GM18907 (cell line): ENCODE data around the gene CES2.
A peak's percentile ranks its signal among the peaks of the same experiment; 100 is the strongest.

ENCODE experiments used
- ATAC-seq: cut with Tn5 transposase; IDR thresholded peaks from one replicate; pipeline ENCODE4 v1.9.1; 2021; ENCODE audit warnings: mild to moderate bottlenecking, moderate library complexity; ENCODE audit not compliant: unreplicated experiment

Gene CES2

DNA sequence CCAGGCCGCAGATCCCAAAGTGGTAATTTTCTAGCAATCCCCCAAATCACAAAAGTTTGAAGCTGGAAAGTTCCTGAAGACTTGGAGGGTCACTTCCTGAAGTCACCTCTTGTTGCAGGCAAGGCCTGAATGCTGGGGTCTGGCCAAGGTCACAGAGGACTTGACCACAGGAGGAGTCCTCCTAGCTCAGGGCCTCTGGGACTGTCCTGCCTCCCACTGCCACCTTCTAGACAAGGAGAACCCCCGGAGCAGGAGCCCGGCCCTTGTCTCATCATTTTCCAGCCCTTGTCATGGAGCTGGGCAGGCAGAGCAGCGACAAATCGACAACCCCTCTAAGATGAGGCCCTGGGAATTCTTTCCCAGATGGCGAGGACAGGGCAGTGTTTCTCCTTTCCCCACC lies 17.0 kb upstream of the CES2 start:
- no peak for ATAC-seq

GRCh38 chr16:66918803-66919568 lies 16.3 kb upstream of the CES2 start, which contains the start of gene CDH16:
CDH16 (minus strand) TSS chr16:66918885; CDS start chr16:66918065, 820 bp downstream.
- no peak for ATAC-seq

- no peak for ATAC-seq
Observed at GRCh38 chr16:66919569-66920298, 15.6 kb upstream of the CES2 start.

GRCh38 chr16:66920299-66920590 lies 15.1 kb upstream of the CES2 start:
- ATAC-seq: no peak

DNA sequence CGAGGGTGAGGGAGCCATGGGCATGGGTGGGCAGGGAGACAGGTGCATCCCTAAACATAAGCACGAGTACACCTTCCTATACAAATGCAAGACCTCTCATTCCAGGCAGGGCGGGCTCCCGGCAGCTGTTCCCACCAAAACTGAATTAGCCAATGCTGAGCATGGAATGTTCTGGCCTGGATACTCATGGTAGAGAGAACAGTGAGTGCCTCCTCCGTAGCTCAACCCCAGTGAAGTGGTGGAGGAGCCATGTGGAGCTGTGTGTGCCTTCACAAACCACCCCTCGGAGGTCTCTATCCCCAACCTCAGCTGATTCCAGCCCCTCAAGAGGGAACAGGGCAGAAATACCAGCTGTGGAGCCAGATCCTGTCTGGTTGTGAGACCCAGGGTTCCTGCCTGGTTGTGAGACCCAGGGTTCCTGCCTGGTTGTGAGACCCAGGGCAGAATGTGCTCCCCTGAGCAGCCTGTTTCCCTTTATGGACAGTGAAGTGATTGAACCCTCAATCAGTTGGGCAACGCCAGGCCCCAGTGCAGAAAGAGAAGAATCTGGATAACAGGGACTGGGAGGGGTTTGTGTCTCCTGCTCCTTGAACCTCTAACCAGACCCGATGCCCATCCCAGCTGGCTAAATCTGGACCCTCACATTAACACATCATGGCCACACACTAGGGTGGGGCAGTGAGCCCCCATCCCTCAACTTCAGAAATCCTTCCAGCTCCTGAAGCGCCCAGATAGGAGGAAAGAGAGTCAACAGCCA lies 14.2 kb upstream of the CES2 start:
- no peak for ATAC-seq

GRCh38 chr16:66921729-66922450 lies 13.4 kb upstream of the CES2 start:
- no peak for ATAC-seq

- ATAC-seq: no peak
Observed at GRCh38 chr16:66923247-66923731, 12.0 kb upstream of the CES2 start.

GRCh38 chr16:66923866-66924265 lies 11.4 kb upstream of the CES2 start:
- ATAC-seq: no peak

- no peak for ATAC-seq
Observed at GRCh38 chr16:66924527-66925321, 10.6 kb upstream of the CES2 start.

DNA sequence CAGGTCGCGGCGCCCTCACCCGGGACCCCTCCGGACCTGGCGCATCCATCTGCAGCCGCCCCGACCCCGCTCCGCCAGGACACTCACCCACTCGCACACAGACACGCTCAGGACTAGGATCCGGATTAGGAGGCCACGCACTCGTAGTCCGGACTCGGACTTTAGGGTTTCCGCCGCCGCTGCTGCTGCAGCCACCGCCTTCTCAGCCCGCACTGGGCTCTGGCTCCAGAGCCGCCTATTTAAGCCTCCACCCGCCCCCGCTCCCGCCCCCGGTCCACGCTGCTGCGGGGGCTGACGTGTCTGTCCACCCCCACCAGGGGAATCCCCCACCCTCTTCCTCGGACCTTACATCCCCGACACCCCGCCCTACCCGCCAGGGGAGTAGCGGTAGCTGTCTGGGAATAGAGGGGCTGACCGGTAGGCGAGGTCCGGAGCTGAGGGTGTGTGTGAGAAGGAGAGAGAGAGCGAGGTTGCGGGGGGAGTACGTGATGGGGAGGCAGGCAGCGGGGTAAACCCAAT lies 9.9 kb upstream of the CES2 start, which contains the start of gene RRAD:
Gene RRAD (minus strand): TSS at position 214 of the 519 bp plus-strand sequence. CDS start 356 bp downstream, outside the sequence.
- ATAC-seq: no peak

DNA sequence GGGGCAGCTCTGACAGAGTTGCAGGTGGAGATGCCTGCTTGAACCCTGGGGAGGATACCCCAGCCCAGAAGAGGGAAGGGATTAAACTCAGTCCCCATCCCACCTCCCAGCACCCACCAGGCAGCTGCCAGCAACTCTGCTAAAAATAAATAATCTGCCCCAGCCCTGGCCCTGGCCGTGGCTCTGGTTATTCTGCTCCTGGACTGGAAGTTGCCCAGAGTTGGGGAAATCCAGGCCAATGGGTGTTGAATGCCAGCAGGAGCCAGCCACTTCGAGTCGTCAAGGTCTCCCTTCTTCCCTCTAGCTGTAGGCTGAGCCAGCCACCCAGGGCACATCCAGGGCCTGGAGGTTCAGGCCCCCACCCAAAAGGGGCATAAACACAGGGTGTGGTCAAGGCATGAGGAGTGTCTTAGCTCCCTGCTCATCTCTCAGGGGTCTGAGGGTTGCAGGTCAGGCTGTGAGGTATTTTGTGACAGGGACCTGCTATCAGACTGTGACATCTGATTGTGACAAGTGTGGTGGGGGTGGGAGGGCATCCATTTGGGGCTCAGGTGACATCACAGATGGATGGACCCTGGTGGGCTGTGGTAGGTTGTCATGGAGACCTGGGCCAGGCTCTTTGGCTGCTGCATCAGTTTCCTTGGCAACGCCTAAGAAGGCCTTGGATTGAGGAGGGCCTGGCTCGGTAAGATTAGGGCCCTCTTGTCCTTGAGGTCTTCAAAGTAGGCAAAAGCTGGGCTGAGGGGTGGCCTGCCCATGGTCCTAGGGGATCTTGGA lies 9.0 kb upstream of the CES2 start:
- ATAC-seq: no peak

GRCh38 chr16:66926961-66927436 lies 8.3 kb upstream of the CES2 start:
- ATAC-seq: no peak

GRCh38 chr16:66927918-66928649 lies 7.2 kb upstream of the CES2 start:
- ATAC-seq: no peak

DNA sequence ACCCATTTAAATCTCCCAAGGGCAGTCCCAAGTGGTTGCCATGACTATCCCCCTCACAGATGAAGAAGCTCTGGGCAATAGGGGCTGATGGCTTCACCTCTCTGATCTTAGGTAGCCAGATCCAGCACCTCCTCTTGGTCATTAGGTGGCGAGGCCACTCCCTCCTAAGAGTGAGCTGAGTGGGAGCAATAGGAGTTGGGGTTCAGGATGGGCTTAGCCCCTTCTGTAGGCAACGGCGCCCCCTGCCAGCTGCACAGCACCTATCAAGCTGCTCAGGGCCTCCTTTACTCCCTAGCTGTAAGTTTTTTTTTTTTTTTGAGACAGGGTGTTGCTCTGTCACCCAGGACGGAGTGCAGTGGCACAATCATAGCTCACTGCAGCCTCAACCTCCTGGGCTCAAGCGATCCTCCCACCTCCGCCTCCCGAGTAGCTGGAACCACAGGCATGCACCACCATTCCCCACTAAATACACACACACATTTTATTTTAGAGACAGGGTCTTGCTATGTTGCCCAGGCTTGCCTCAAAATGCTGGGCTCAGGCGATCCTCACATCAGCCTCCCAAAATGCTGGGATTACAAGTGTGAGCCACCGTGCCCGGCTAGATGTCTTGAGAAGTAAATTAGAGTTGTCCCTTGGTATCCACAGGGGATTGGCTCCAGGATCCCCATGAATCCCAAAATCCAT lies 6.5 kb upstream of the CES2 start:
- ATAC-seq: no peak

- ATAC-seq: no peak
Observed at GRCh38 chr16:66930189-66930588, 5.1 kb upstream of the CES2 start.

DNA sequence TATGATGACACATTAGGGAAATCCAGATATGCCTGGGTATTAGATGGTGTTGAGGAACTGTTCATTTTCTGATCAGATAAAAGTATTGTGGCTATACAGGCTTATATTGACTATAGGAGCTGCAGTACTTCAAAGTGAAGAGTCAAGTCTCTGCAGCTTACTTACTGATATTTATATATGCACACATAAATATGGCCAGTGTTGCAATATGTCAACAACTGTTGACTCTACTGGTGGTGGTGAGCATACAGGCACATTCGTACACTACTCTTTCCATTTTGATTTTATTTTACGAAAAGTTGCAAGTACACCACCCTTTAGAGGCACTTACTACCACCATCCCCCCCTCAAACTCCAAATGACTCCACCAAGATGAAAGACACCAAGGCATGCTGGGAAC lies 3.7 kb upstream of the CES2 start:
- ATAC-seq: no peak

DNA sequence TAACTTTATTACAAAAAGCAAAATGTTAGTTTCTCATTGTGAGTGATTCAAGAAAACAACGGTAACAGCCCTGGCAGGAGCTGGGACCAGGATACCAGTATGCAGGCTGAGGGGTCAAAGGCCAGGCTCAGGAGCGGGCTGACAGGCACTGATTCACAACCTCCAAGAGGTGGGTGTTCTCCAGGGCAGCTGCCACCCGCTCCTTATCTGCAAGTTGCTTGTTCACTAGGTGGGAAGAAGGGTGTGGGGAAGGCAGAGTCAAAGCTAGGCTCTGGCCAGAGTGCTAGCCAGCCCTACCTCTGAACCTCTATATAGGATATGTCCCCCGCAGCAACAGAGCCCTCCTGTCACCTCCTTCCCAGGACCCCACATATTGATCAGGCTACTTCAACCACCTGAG lies 3.2 kb upstream of the CES2 start:
- no peak for ATAC-seq

GRCh38 chr16:66933776-66934137 lies 1.6 kb upstream of the CES2 start:
- peak; percentile 15 for ATAC-seq
